Caki2 (cell line): ENCODE data around the gene CXCR4. TPM values are rescaled to one million over a fixed set of nuclear protein-coding genes. Genes with fewer than 3 reads are reported as not detected.

ENCODE experiments used
- total RNA-seq: library from RNA; depleted of rRNA; stranded (reverse); fragments of >200 nt; shearing (Covaris generic); gene quantifications from 2 replicates; pipeline ENCODE4 v1.2.3, GENCODE V29; 2014; ENCODE audit warnings: low replicate concordance; rRNA removed

The CXCR4 gene
- total RNA-seq, 1 experiment from 2014 or later, result not detected

Other genes with a start within 250 kb of the CXCR4 start
- gene MCM6, start 241.7 kb downstream of the CXCR4 start, total RNA-seq, result 33.3 and 39.5 TPM in 2 replicates
- gene DARS1, start 132.5 kb downstream of the CXCR4 start, total RNA-seq, result 148 and 157 TPM in 2 replicates